IMR-90 (cell line): ENCODE data around the gene GUCY1A2. TPM values are rescaled to one million over a fixed set of nuclear protein-coding genes. Genes with fewer than 3 reads are reported as not detected.

Experiments
- ATAC-seq: fragments of 200-7000 bp; cut with Tn5 transposase; 2 replicates; pipeline ENCODE4 v1.9.1; 2020; ENCODE audit warnings: low read depth, mild to moderate bottlenecking, moderate library complexity
- BruUV-seq: library from RNA; stranded (reverse); fragments of 400-500 nt; replicated peaks from 2 replicates; lab custom pipeline; 2021; lab: Mats Ljungman, UMichigan
- CTCF ChIA-PET: fragments of 300-600 bp; formaldehyde crosslinking; extraction: SDS; loops from one replicate; lab custom pipeline; 2021; ENCODE audit warnings: antibody characterized with exemption; lab: Yijun Ruan, JAX
- POLR2A ChIA-PET: fragments of 300-600 bp; sonication (Branson Sonifier 250); formaldehyde crosslinking; loops from one replicate; lab custom pipeline; 2022; ENCODE audit warnings: antibody characterized with exemption; ENCODE audit not compliant: unreplicated experiment; lab: Charles Lee
- DNase-seq: peaks from one replicate; pipeline ENCODE4 v3.0.0; 2013
- H2AFZ ChIP-seq: replicated peaks from 2 replicates; pipeline ENCODE3; 2013; ENCODE audit warnings: low read length, mild to moderate bottlenecking; ENCODE audit not compliant: poor library complexity
- H2AK5ac ChIP-seq: 2 replicates; pipeline ENCODE4 v1.6.1; 2013; ENCODE audit warnings: low read depth, low read length, inconsistent platforms
- H2AK9ac ChIP-seq: replicated peaks from 2 replicates; pipeline ENCODE3; 2013; ENCODE audit warnings: mild to moderate bottlenecking, low read depth, low read length, moderate library complexity; ENCODE audit not compliant: poor library complexity
- H2BK120ac ChIP-seq: 2 replicates; pipeline ENCODE4 v1.6.1; 2013; ENCODE audit warnings: low read depth, low read length, inconsistent platforms
- H2BK15ac ChIP-seq: 3 replicates; pipeline ENCODE4 v1.6.1; 2013; ENCODE audit warnings: low read depth, low read length, inconsistent platforms
- H2BK20ac ChIP-seq: 2 replicates; pipeline ENCODE4 v1.6.1; 2013; ENCODE audit warnings: low read depth, mild to moderate bottlenecking, inconsistent platforms, low read length, moderate library complexity
- H2BK5ac ChIP-seq: 2 replicates; pipeline ENCODE4 v1.6.1; 2013; ENCODE audit warnings: mild to moderate bottlenecking, low read depth, low read length, inconsistent platforms; ENCODE audit not compliant: poor library complexity, severe bottlenecking
- H3K14ac ChIP-seq: replicated peaks from 2 replicates; pipeline ENCODE4 v1.6.1; 2013; ENCODE audit warnings: low read depth, low read length, inconsistent platforms
- H3K18ac ChIP-seq: 2 replicates; pipeline ENCODE4 v1.6.1; 2013; ENCODE audit warnings: low read depth, low read length, control low read depth
- H3K23ac ChIP-seq: 2 replicates; pipeline ENCODE4 v1.6.1; 2013; ENCODE audit warnings: low read depth, low read length, inconsistent platforms
- H3K27ac ChIP-seq: 2 replicates; pipeline ENCODE4 v1.5.1; 2013; ENCODE audit warnings: mild to moderate bottlenecking, control low read depth, low read length; ENCODE audit not compliant: insufficient read depth
- H3K27me3 ChIP-seq: 2 replicates; pipeline ENCODE4 v1.6.1; 2013; ENCODE audit warnings: low read length; ENCODE audit not compliant: control insufficient read depth, insufficient read depth
- H3K36me3 ChIP-seq: 2 replicates; pipeline ENCODE4 v1.6.1; 2013; ENCODE audit warnings: low read length, mixed read lengths; ENCODE audit not compliant: control insufficient read depth, insufficient read depth
- H3K4ac ChIP-seq: 2 replicates; pipeline ENCODE4 v1.6.1; 2013; ENCODE audit warnings: low read depth, low read length, inconsistent platforms
- H3K4me1 ChIP-seq: 2 replicates; pipeline ENCODE4 v1.6.1; 2013; ENCODE audit warnings: low read length, mixed read lengths; ENCODE audit not compliant: control insufficient read depth, insufficient read depth
- H3K4me2 ChIP-seq: 2 replicates; pipeline ENCODE4 v1.6.1; 2013; ENCODE audit warnings: low read depth, mild to moderate bottlenecking, control low read depth, low read length, moderate library complexity
- H3K4me3 ChIP-seq: 2 replicates; pipeline ENCODE4 v1.5.1; 2013; ENCODE audit warnings: low read depth, mild to moderate bottlenecking, control low read depth, low read length, moderate library complexity; ENCODE audit not compliant: insufficient read depth
- H3K56ac ChIP-seq: 2 replicates; pipeline ENCODE4 v1.6.1; 2013; ENCODE audit warnings: low read length, inconsistent platforms; ENCODE audit not compliant: insufficient read depth; ENCODE audit errors: extremely low read depth
- H3K79me1 ChIP-seq, 2 experiments: 2 replicates each; pipeline ENCODE4 v1.6.1; 2013; ENCODE audit warnings: low read length in 2 of 2, inconsistent platforms in 1 of 2, low read depth in 1 of 2
- H3K9ac ChIP-seq: 2 replicates; pipeline ENCODE4 v1.6.1; 2013; ENCODE audit warnings: low read depth, low read length, control low read depth
- H3K9me1 ChIP-seq: 2 replicates; pipeline ENCODE4 v1.6.1; 2013; ENCODE audit warnings: low read length, inconsistent platforms; ENCODE audit not compliant: insufficient read depth
- H3K9me3 ChIP-seq: 2 replicates; pipeline ENCODE4 v1.6.1; 2013; ENCODE audit warnings: low read length; ENCODE audit not compliant: control insufficient read depth, insufficient read depth
- H4K20me1 ChIP-seq: 2 replicates; pipeline ENCODE4 v1.6.1; 2013; ENCODE audit warnings: low read length, inconsistent platforms; ENCODE audit not compliant: insufficient read depth
- H4K5ac ChIP-seq: 2 replicates; pipeline ENCODE4 v1.6.1; 2013; ENCODE audit warnings: mild to moderate bottlenecking, low read depth, low read length, control low read depth
- H4K8ac ChIP-seq, 2 experiments: 2 replicates each; pipeline ENCODE4 v1.6.1; 2013; ENCODE audit warnings: low read depth in 2 of 2, low read length in 2 of 2, control low read depth in 1 of 2, inconsistent platforms in 1 of 2
- H4K91ac ChIP-seq: 2 replicates; pipeline ENCODE4 v1.6.1; 2013; ENCODE audit warnings: low read depth, low read length, inconsistent platforms; ENCODE audit not compliant: insufficient read depth
- CEBPB ChIP-seq: IDR thresholded peaks from 2 replicates; pipeline ENCODE4 v1.6.1; 2012; ENCODE audit warnings: low read depth, low read length, improper control_type of control experiment
- CHD1 ChIP-seq: IDR thresholded peaks from 2 replicates; pipeline ENCODE4 v1.6.1; 2012; ENCODE audit warnings: low read depth, low read length, improper control_type of control experiment
- CTCF ChIP-seq: conservative IDR thresholded peaks from 2 replicates; pipeline ENCODE4 v1.5.1; 2012; ENCODE audit warnings: mild to moderate bottlenecking, low read depth, low read length, improper control_type of control experiment
- FOS ChIP-seq: fragments of 150-350 bp; IDR thresholded peaks from 2 replicates; pipeline ENCODE4 v1.6.1; 2016; ENCODE audit warnings: low read depth, low read length
- MAFK ChIP-seq: IDR thresholded peaks from 2 replicates; pipeline ENCODE4 v1.6.1; 2012; ENCODE audit warnings: low read depth, low read length, improper control_type of control experiment
- MAZ ChIP-seq: IDR thresholded peaks from 2 replicates; pipeline ENCODE4 v1.6.1; 2012; ENCODE audit warnings: low read depth, mild to moderate bottlenecking, low read length, improper control_type of control experiment, moderate library complexity, borderline replicate concordance
- POLR2A ChIP-seq: IDR thresholded peaks from 2 replicates; pipeline ENCODE4 v1.6.1; 2012; ENCODE audit warnings: mild to moderate bottlenecking, low read depth, low read length
- RAD21 ChIP-seq: IDR thresholded peaks from 2 replicates; pipeline ENCODE4 v1.6.1; 2012; ENCODE audit warnings: low read length, improper control_type of control experiment
- SMC3 ChIP-seq: fragments of 150-350 bp; IDR thresholded peaks from 2 replicates; pipeline ENCODE4 v1.6.1; 2016; ENCODE audit warnings: low read depth, mild to moderate bottlenecking, antibody characterized with exemption, low read length, moderate library complexity
- USF2 ChIP-seq: fragments of 150-350 bp; IDR thresholded peaks from 2 replicates; pipeline ENCODE4 v1.6.1; 2017; ENCODE audit warnings: mild to moderate bottlenecking, antibody characterized with exemption, low read length, low read depth
- WGBS, 2 experiments: methylation state at CpG; one replicate each; pipeline versions ENCODE4 v1.1.5 to v1.1.7; 2013; ENCODE audit warnings: missing lambda C conversion rate in 2 of 2; ENCODE audit not compliant: insufficient read length in 1 of 2; ENCODE audit errors: extremely low coverage in 2 of 2; 5-methylcytosine and 5-hydroxymethylcytosine counted together
- dilution Hi-C: fragments of 300-500 bp; cut with HindIII; formaldehyde crosslinking; loops from one replicate; pipeline ENCODE4 v1.14.3; 2018; ENCODE audit warnings: low sequenced_read_pairs; ENCODE audit not compliant: unreplicated experiment
- in situ Hi-C: fragments of 300-500 bp; cut with MboI; formaldehyde crosslinking; loops from 3 replicates; pipeline ENCODE4 v1.14.3; 2019; ENCODE audit warnings: low sequenced_read_pairs, inconsistent platforms, mixed read lengths
- intact Hi-C: fragments of 100-400 bp; cut with micrococcal nuclease; formaldehyde crosslinking; loops from 2 replicates; pipeline ENCODE4 v1.10.0; 2022
- polyA plus RNA-seq, 3 experiments: library from polyadenylated mRNA; depleted of rRNA; stranded (reverse); fragments of >200 nt; gene quantifications; 2 replicates each; pipeline ENCODE4 v1.2.3, GENCODE V29; 2012; ENCODE audit warnings: low replicate concordance in 1 of 3
- total RNA-seq: library from RNA; depleted of rRNA; stranded (reverse); fragments of >200 nt; gene quantifications from 2 replicates; pipeline ENCODE4 v1.2.3, GENCODE V29; 2012

Gene GUCY1A2
- total and polyA plus RNA-seq, 2 of the 4 experiments (the other 2 are of a cell fraction) = under 0.01 to 0.03 TPM

GRCh38 chr11:107044503-107044902 lies 26.2 kb upstream of the GUCY1A2 start:
- Histone ChIP-seq H3K4ac (no peak overlapping the region), H3K14ac (no peak overlapping the region), H4K8ac (no peak overlapping the region), H2AK5ac (no peak overlapping the region), H3K79me1 (no peaks in the 10 kb centered on the region), H3K9me3 (peaks cover 1% of the 10 kb centered on the region; the same call in 1 of the 2 replicates), H3K56ac (no peak overlapping the region), H3K27ac (no peak overlapping the region), H2BK15ac (no peak overlapping the region), H3K4me2 (no peak overlapping the region), H3K18ac (no peak overlapping the region), H2AFZ (no peak overlapping the region), H2AK9ac (no peak overlapping the region), H3K23ac (no peak overlapping the region), H2BK120ac (no peak overlapping the region), H3K9ac (no peak overlapping the region), H4K5ac (no peak overlapping the region), H3K36me3 (no peaks in the 10 kb centered on the region), H3K4me1 (no peaks in the 10 kb centered on the region), H3K9me1 (no peaks in the 10 kb centered on the region), H3K4me3 (no peak overlapping the region), H4K20me1 (no peaks in the 10 kb centered on the region), H2BK20ac (no peak overlapping the region), H4K91ac (no peak overlapping the region), H2BK5ac (no peak overlapping the region), H3K27me3 (no peaks in the 10 kb centered on the region)
- CTCF ChIA-PET = no interaction called here
- in situ Hi-C loops = no loop called here
- POLR2A ChIA-PET = no interaction called here
- TF ChIP-seq MAFK (no peak), FOS (no peak), SMC3 (no peak), RAD21 (no peak), CHD1 (no peak), MAZ (no peak), POLR2A (no peak), CEBPB (no peak), USF2 (no peak), CTCF (no peak)
- ATAC-seq = no peak
- intact Hi-C loops = no loop called here
- no CpG with 5 or more reads among the region's 1 CpG for WGBS, 2 experiments
- dilution Hi-C loops = no loop called here
- no TSS peak for BruUV-seq
- DNase-seq = no peak
